ENCODE data around the gene KANK4. TPM values are rescaled to one million over a fixed set of nuclear protein-coding genes. Genes with fewer than 3 reads are reported as not detected.
A peak's percentile ranks its signal among the peaks of the same experiment; 100 is the strongest.
"Not testable (repeated sequence)": the region's sequence is repeated elsewhere in the genome, so short reads cannot be mapped to it uniquely, and the experiment has no call there.

The KANK4 gene
- total RNA-seq, 2 donors from 2014 or later: 0.46 to 0.70 TPM

GRCh38 chr1:62224182-62224581, 95.1 kb downstream of the KANK4 start:
- Histone ChIP-seq H3K27ac (ENCODE audit: low read depth, low read length) (no peak overlapping the region), H3K4me1 (ENCODE audit: control insufficient read depth, insufficient read depth, low read length) (no peaks in the 10 kb centered on the region), H3K27me3 (ENCODE audit: control insufficient read depth, insufficient read depth, low read length, poor library complexity, severe bottlenecking) (no peaks in the 10 kb centered on the region), H3K9ac (ENCODE audit: extremely low read depth, low read length, poor library complexity, severe bottlenecking) (no peak overlapping the region), H3K4me3 (ENCODE audit: low read length) (no peak overlapping the region), H3K36me3 (ENCODE audit: control insufficient read depth, insufficient read depth, low read length) (peaks cover 20% of the 10 kb centered on the region), H3K9me3 (ENCODE audit: control insufficient read depth, low read length) (no peaks in the 10 kb centered on the region)
- Mint-ChIP-seq H3K4me1 (peaks cover 4% of the 10 kb centered on the region), H3K4me3 (no peak overlapping the region), H3K27ac (no peak overlapping the region), H3K9me3 (no peaks in the 10 kb centered on the region), H3K36me3 (ENCODE audit: low read depth) (peaks cover 42% of the 10 kb centered on the region), H3K27me3 (ENCODE audit: insufficient read depth) (no peaks in the 10 kb centered on the region)
- WGBS, 2 experiments (ENCODE audit: insufficient coverage in 1 of 2, insufficient read length in 1 of 2): 48% methylated on average over 2 of the region's 3 CpGs; no CpG with 5 or more reads in 1 of the 2 experiments
- peak; percentile 20 for DNase-seq
- TF ChIP-seq CTCF (conservative IDR thresholded peaks at IDR 0.05): no peak

GRCh38 chr1:62222321-62222720, 96.9 kb downstream of the KANK4 start:
- Mint-ChIP-seq H3K27ac (no peak overlapping the region), H3K4me3 (no peak overlapping the region), H3K4me1 (no peaks in the 10 kb centered on the region), H3K27me3 (ENCODE audit: insufficient read depth) (no peaks in the 10 kb centered on the region), H3K9me3 (no peaks in the 10 kb centered on the region), H3K36me3 (ENCODE audit: low read depth) (peaks cover 46% of the 10 kb centered on the region)
- no peaks in the 10 kb centered on the region for H3K4me1 ChIP-seq (ENCODE audit: control insufficient read depth, insufficient read depth, low read length)
- H3K36me3 ChIP-seq (ENCODE audit: control insufficient read depth, insufficient read depth, low read length): peaks cover 19% of the 10 kb centered on the region
- H3K27me3 ChIP-seq (ENCODE audit: control insufficient read depth, insufficient read depth, low read length, poor library complexity, severe bottlenecking): no peaks in the 10 kb centered on the region
- H3K4me3 ChIP-seq (ENCODE audit: low read length): no peak overlapping the region
- peak; percentile 20 for DNase-seq
- no peak overlapping the region for H3K27ac ChIP-seq (ENCODE audit: low read depth, low read length)
- TF ChIP-seq CTCF (conservative IDR thresholded peaks at IDR 0.05): no peak
- H3K9me3 ChIP-seq (ENCODE audit: control insufficient read depth, low read length): no peaks in the 10 kb centered on the region
- no peak overlapping the region for H3K9ac ChIP-seq (ENCODE audit: extremely low read depth, low read length, poor library complexity, severe bottlenecking)
- 92 to 93% methylated on average over 7 to 9 of the region's 9 CpGs for WGBS, 2 experiments (ENCODE audit: insufficient coverage in 1 of 2, insufficient read length in 1 of 2)

DNA sequence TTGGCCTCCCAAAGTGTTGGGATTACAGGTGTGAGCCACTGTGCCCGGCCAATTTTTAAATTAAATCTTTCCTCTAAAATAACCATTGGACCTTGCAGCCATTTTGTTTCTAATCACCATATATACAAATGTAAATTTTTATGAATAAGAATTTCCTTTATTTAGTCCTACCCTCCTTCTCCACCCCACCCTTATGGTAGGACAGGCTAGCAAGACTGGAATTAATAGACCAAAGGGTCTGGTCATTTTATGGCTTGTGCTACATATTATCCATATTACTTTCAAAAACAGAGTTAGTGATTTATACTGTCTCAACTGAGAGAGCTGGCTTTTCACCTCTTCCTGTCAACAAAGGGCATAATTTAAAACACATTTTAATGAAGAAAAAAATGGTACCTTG, 98.1 kb downstream of the KANK4 start:
- no peak overlapping the region for H3K4me3 ChIP-seq (ENCODE audit: low read length)
- H3K27me3 ChIP-seq (ENCODE audit: control insufficient read depth, insufficient read depth, low read length, poor library complexity, severe bottlenecking): no peaks in the 10 kb centered on the region
- H3K36me3 ChIP-seq (ENCODE audit: control insufficient read depth, insufficient read depth, low read length): peaks cover 14% of the 10 kb centered on the region
- no peak for DNase-seq
- H3K9ac ChIP-seq (ENCODE audit: extremely low read depth, low read length, poor library complexity, severe bottlenecking): no peak overlapping the region
- no peak for TF ChIP-seq CTCF (conservative IDR thresholded peaks at IDR 0.05)
- peaks cover 5% of the 10 kb centered on the region for H3K9me3 ChIP-seq (ENCODE audit: control insufficient read depth, low read length)
- H3K4me1 ChIP-seq (ENCODE audit: control insufficient read depth, insufficient read depth, low read length): no peaks in the 10 kb centered on the region
- Mint-ChIP-seq H3K4me1 (no peaks in the 10 kb centered on the region), H3K27me3 (ENCODE audit: insufficient read depth) (no peaks in the 10 kb centered on the region), H3K9me3 (no peaks in the 10 kb centered on the region), H3K36me3 (ENCODE audit: low read depth) (peaks cover 44% of the 10 kb centered on the region), H3K4me3 (no peak overlapping the region), H3K27ac (no peak overlapping the region)
- 86 to 100% methylated on average over 1 of the region's 1 CpG for WGBS, 2 experiments (ENCODE audit: insufficient coverage in 1 of 2, insufficient read length in 1 of 2)
- no peak overlapping the region for H3K27ac ChIP-seq (ENCODE audit: low read depth, low read length)

GRCh38 chr1:62220456-62220855, 98.8 kb downstream of the KANK4 start:
- not testable (repeated sequence) for H3K9me3 ChIP-seq (ENCODE audit: control insufficient read depth, low read length); H3K9me3 Mint-ChIP-seq; H3K27me3 Mint-ChIP-seq (ENCODE audit: insufficient read depth); H3K27ac ChIP-seq (ENCODE audit: low read depth, low read length); H3K4me3 Mint-ChIP-seq; H3K4me1 Mint-ChIP-seq; H3K4me1 ChIP-seq (ENCODE audit: control insufficient read depth, insufficient read depth, low read length); H3K4me3 ChIP-seq (ENCODE audit: low read length); H3K27me3 ChIP-seq (ENCODE audit: control insufficient read depth, insufficient read depth, low read length, poor library complexity, severe bottlenecking); H3K27ac Mint-ChIP-seq; H3K9ac ChIP-seq (ENCODE audit: extremely low read depth, low read length, poor library complexity, severe bottlenecking)
- DNase-seq: peak; percentile 5
- peaks cover 14% of the 10 kb centered on the region for H3K36me3 ChIP-seq (ENCODE audit: control insufficient read depth, insufficient read depth, low read length)
- H3K36me3 Mint-ChIP-seq (ENCODE audit: low read depth): peaks cover 44% of the 10 kb centered on the region
- 87 to 94% methylated on average over 7 to 9 of the region's 9 CpGs for WGBS, 2 experiments (ENCODE audit: insufficient coverage in 1 of 2, insufficient read length in 1 of 2)

All from endodermal cell (in vitro differentiated cells).